ENCODE measurements around the gene RAB7B.
"Not testable (repeated sequence)": the region's sequence is repeated elsewhere in the genome, so short reads cannot be mapped to it uniquely, and the experiment has no call there.

Gene RAB7B

GRCh38 chr1:205996641-205997040 lies 6.6 kb downstream of the RAB7B start:
- not testable (repeated sequence) for DNase-seq (ENCODE audit: low read depth in 1 of 2, low spot score in 1 of 2)

DNA sequence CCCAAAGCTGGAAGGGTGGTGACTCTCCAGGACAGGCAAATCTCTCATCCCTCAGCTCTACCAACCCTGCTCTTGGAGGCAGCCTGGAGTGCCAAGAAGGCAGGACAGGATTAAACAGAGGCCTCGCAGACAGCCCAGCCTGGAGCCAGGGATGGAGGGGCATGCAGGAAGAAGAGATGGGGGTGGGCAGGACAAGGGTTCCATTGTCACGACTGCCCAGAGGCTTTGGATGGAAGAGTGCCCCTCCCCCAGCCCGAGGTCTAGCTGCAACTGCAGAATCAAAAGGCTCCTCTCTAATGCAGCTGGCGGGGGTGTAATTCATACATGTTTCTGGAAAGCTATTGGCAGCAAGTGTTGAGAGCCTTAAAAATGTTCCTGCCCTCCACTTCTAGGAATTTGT lies 8.8 kb downstream of the RAB7B start:
- no peak for DNase-seq (ENCODE audit: low read depth in 1 of 2, low spot score in 1 of 2)

DNA sequence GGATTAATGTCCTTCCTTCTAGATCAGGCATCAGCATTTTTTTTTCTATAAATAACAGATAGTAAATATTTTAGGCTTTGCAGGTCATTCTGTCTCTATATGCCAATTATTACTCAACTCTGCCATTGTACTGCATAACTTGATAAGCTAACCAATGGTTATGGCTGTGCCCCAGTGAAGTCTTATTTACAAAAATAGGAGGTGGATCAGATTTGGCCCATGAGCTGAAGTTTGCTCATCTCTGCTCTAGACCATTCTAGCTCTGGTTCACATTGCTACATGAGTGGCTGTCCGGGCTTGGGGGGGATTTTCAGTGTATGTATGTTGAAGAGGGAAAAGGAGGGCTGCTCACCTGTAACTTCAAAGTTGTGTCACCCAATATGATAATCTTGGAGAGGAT lies 10.1 kb downstream of the RAB7B start:
- no peak for DNase-seq (ENCODE audit: low read depth in 1 of 2, low spot score in 1 of 2)

GRCh38 chr1:205992218-205992882 lies 10.8 kb downstream of the RAB7B start:
- no peak for DNase-seq (ENCODE audit: low read depth in 1 of 2, low spot score in 1 of 2)

GRCh38 chr1:205991237-205991636 lies 12.0 kb downstream of the RAB7B start:
- DNase-seq (ENCODE audit: low read depth in 1 of 2, low spot score in 1 of 2): no peak

DNA sequence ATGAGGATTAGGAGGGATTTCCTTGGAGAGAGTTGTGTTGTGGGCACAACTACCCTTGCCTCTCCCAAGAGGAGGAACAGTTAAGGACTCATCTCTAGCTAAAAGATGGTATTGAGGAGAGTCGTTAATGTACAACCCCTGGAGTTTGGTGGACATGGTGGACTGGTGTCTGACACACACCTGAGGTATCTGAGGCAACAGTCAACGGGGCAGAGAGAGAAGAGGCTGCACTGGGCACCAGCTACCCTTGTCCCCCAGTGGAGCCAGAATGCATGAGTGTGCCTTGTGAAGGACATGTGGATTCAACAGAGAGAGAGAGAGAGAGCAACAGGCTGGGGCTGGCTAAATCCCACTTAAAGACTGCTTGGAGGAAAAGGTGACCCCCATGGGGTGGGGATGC lies 13.0 kb downstream of the RAB7B start:
- no peak for DNase-seq (ENCODE audit: low read depth in 1 of 2, low spot score in 1 of 2)

GRCh38 chr1:205989786-205990185 lies 13.4 kb downstream of the RAB7B start:
- DNase-seq (ENCODE audit: low read depth in 1 of 2, low spot score in 1 of 2): no peak

- DNase-seq (ENCODE audit: low read depth in 1 of 2, low spot score in 1 of 2): no peak
Observed at GRCh38 chr1:205988585-205988995, 14.6 kb downstream of the RAB7B start.

GRCh38 chr1:205986861-205987260 lies 16.3 kb downstream of the RAB7B start:
- no peak for DNase-seq (ENCODE audit: low read depth in 1 of 2, low spot score in 1 of 2)

DNA sequence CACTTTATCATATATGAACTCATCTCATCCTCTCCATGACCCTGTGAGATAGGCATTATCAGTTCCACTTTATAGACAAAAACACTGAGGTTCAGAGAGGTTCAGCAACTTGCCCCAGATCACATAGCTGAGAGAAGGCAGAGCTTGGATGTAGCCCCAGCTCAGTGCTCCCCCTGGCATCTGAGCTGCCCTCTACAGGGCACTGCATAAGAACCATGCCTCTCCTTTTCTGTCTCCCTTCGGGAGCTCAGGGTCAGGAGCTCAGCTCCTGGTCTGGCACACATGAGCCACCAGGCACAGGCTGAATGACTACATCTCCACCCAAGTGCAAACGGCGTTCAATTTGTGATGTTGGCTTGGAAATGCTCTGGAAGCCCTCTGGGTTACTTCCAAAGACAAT lies 16.9 kb downstream of the RAB7B start:
- no peak for DNase-seq (ENCODE audit: low read depth in 1 of 2, low spot score in 1 of 2)

DNA sequence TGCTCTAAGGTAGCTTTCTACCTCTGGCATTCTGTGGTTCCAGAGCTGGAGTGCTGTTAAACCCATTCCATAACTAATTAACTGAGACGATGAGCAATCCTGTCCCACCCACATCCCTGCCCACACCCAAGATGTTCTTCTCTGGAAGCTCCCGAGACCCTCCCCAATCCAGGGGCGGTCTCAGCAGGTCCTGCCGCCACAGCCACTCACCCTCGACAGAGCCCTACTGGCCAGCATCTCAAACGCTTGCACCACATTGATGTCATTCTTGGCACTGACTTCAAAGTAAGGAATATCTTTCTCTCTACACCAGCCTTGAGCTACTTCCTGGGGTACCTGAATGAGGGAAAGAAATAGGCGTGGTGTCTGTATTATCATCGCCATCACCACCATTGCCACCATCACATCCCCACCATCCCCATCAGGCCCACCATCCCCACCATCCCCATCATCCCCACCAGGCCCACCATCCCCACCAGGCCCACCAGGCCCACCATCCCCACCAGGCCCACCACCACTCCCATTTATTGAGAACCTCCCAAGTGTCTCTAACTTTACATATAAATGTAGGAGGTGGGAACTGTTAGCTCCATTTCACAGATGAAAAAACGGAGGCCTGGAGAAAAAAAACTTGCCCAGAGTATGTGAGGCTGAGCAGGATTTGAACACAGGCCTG lies 17.7 kb downstream of the RAB7B start:
- no peak for DNase-seq (ENCODE audit: low read depth in 1 of 2, low spot score in 1 of 2)

DNA sequence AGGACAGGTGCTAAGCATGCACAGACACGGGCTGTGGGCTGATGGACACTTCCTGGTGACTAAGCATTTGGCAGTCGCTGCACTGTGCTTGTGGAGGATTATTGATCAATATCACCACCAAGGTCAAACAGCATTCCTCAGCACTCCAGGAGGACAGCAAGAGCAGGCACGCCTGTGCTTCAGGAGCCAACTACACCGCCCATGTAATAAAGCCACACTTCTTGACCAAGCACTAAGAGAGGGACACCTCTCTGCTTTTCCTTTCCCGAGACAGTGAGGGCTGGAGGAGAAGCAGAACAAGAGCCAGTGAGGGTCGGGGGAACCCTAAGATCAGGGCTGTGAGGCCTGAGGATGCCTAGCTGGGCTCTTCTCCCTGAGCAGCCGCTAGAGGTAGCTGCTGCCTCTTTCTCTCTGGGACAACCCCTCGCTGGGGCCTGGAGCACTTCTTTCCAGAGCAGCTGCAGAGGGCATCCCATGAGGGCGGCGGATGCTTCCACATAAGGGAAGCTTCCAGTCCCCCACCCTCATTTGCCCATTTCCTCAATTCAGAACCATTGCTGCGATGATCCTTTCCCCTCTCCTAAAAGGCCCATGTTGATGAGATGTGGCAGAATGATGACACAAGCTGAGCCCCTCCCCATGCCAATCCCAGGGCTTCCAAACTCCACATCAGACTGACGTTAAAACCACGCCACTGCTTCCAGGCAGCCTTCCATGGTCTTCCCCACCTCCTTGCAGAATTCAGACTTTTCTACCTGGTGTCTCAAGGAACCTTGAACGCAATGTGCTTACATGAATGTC lies 19.1 kb downstream of the RAB7B start:
- no peak for DNase-seq (ENCODE audit: low read depth in 1 of 2, low spot score in 1 of 2)

GRCh38 chr1:205981257-205981656 lies 21.9 kb downstream of the RAB7B start:
- no peak for DNase-seq (ENCODE audit: low read depth in 1 of 2, low spot score in 1 of 2)

DNA sequence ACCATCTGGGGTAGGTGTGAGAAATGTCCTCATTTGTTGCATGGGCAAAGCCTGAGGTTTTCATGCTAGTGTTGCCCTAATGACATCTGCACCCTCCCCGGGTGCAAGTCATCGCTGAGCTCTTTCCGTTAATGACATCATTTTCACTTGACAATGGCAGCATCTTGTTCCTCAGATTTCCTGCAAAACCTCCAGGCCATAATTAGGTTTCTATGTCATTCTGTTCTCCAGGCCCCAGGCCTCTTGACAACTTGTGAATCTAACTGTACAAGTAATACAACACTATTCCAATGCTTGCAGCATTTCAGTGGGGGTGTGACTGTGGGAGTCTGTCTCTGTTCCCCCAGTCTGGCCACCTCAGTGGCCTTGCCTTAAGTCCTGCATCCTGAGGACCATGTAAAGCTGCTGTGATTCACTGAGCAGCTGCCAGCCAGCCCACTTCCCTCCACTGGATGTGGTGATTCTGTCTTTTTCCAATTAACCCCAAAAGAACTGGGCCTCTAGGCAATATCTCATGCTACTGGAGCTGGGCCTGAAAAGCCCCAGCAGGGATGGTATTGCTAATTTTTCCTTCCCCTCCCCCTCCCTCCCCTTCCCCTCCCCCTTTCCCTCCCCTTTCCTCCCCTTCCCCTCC lies 22.8 kb downstream of the RAB7B start:
- no peak for DNase-seq (ENCODE audit: low read depth in 1 of 2, low spot score in 1 of 2)

- no peak for DNase-seq (ENCODE audit: low read depth in 1 of 2, low spot score in 1 of 2)
Observed at GRCh38 chr1:205979301-205979700, 23.9 kb downstream of the RAB7B start.

DNA sequence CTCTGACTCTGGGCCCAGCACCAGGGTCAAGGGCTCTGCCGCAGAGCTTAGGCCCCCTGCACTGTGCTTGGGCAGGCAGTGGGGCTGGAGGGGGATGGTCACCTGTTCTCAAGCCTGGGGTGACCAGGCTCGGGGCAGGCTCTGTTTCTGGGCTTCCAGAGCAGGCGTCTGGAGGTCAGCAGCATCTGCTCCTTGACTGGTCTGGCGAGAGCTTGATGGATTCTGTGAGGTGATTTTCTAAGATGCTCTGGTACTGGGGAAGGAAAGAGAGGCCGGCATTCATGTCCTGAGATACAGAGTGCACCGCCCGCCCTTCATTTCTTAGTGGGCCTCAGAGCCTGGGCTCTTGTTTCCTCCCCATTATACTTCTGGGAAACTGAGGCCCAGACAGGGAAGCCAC lies 24.5 kb downstream of the RAB7B start:
- no peak for DNase-seq (ENCODE audit: low read depth in 1 of 2, low spot score in 1 of 2)

- peak; percentile 55 to 58 for DNase-seq (ENCODE audit: low read depth in 1 of 2, low spot score in 1 of 2)
Observed at GRCh38 chr1:205977402-205978014, 25.7 kb downstream of the RAB7B start.

DNA sequence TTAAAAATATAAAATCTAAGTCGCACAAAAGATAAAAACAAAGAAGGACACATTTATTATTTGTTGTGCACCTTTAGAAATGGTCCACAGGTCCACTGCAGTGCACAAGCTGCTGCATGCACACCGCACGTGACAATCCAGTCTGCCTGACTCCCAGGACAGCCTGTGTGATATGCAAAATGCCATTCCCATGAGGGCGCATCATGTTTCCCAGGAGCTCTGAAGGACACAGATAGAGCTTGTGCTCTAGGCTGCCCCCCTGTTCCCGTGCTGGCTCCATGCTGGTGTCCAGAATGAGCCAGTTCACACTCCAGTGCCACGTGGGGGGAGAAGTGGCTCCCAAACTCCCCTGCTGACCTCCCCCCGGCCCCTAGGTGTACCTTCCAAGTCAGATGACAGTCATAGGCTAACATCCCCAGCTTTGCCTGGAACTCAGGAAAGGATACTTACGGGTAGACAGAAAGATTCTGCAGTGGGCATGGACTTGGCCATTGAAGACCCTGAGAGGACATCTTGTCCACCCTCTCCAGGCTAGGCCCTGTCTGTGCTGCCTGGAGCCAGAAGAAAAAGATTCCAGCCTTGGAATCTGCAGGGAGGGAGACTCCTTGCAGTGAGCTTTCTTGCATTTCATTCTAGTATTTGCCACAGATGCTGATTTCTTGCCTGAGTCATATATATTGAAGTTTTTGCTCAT lies 26.3 kb downstream of the RAB7B start:
- DNase-seq (ENCODE audit: low read depth in 1 of 2, low spot score in 1 of 2): no peak

GRCh38 chr1:205976036-205976435 lies 27.2 kb downstream of the RAB7B start:
- DNase-seq (ENCODE audit: low read depth in 1 of 2, low spot score in 1 of 2): no peak

DNA sequence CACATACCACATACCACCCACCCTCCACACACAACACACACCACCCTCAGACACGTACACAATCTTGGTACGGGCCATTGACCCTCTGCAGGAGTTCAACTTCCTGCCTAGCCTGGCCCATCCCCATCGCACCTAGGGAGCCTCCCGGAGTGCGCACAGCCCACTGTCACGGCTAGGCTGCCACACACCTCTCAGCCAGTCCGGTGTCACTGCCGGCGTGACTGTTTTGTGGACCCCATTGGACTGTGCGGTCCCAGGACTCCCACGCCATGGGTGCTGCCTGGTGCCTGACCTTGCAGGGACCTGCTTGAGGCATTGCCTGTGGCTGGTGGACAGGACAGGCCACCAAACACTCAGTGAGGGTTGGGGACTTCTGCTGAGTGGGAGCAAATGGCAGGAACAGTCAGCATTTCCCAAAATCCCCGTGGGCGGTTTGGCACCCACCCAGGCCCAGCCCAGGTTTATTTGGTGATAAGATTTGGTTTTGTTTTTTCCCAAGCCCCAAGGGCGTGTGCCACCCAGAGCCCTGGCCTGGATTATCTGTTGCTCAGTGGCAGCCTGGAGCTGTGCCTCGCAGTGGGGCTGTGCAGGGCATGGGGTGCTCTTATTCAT lies 27.7 kb downstream of the RAB7B start:
- no peak for DNase-seq (ENCODE audit: low read depth in 1 of 2, low spot score in 1 of 2)
